RCC 7860 (cell line): ENCODE results near the gene KRTAP25-1.

Experiments used
- DNase-seq: peaks from one replicate; pipeline ENCODE4 v3.0.0-alpha.2; 2015; ENCODE audit warnings: low spot score
- FAIRE-seq: peaks from 2 replicates; lab custom pipeline; 2012; peaks lifted over from hg19 to GRCh38; lab: Jason Lieb, UNC

The KRTAP25-1 gene, protein sequence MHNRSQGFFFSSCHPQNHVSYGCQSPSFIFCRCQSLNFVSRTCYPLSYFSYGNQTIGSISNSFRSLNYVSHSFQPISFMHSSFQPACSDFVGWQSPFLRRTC

GRCh38 chr21:30289215-30289614 is at the start of gene KRTAP25-1:
KRTAP25-1 (minus strand) TSS chr21:30289514; CDS start chr21:30289490, 24 bp downstream.
- FAIRE-seq = no peak

GRCh38 chr21:30338717-30339116 is 49.4 kb upstream of the KRTAP25-1 start:
- DNase-seq = no peak
- no peak for FAIRE-seq

More at GRCh38 chr21:30289215-30289614, at the start of gene KRTAP25-1:
- DNase-seq = no peak

- no peak for DNase-seq
- FAIRE-seq = no peak
Observed at GRCh38 chr21:30337772-30338171, 48.5 kb upstream of the KRTAP25-1 start.

- no peak for DNase-seq
- FAIRE-seq = no peak
Observed at GRCh38 chr21:30337276-30337744, 48.0 kb upstream of the KRTAP25-1 start, which contains the start of gene KRTAP27-1. KRTAP27-1 (minus strand) TSS chr21:30337694; CDS start chr21:30337668, 26 bp downstream.

DNA sequence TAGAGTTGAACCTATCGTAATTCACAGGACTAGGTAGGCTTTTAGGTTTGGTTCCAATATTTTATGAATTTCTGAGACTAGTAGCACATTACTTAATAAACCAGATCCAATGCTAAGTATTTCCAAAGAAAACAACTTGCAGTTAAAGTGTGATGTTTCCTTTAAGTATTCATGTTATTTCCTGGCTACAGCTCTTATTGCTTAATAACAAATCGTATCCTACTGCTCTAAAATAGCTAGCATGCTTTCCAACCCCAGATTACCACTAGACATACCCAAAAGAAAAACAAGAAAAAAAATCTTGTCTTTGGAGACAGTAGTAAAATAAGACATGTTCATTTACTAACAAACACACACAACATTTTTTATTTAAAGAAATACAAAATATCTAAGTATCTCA is 47.3 kb upstream of the KRTAP25-1 start:
- DNase-seq (no peak), FAIRE-seq (no peak)

DNA sequence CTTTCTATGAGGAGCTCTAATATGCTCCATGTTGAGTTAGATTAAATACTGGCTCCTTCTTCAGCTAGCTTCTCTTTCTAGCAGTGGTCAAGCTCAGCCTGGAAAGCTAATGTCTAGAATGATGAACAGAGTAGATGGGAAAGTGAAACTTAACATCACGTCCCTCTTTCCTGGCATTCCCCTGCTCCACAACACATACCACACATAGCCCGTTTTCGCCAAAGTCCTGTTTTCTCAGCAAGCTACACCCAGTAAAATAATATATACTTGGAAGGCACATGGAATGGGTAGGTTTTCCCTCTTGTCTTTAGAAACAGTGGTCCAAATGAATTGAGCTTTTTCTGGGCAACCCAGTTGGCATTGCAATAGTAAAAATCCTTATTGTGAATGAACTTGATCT is 44.4 kb upstream of the KRTAP25-1 start:
- no peak for DNase-seq
- no peak for FAIRE-seq

DNA sequence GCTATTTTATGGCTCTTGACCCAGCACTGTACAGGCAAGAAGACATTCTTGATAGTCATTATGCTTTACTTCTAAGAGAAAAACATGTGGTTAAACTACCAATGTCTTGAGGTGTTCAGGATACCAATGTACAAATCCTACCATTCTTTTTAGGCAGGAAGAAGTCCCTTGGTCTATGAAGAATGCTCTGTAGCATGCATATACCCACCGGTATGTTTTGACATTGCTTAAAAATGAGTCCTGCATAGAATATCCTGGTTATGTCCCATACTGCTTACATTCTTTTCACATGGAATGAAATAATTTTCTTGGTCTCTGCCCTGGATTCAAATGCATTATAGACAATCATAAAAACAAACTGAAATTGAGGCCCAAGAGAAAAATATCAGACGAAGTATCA is 43.4 kb upstream of the KRTAP25-1 start:
- no peak for DNase-seq
- no peak for FAIRE-seq

DNA sequence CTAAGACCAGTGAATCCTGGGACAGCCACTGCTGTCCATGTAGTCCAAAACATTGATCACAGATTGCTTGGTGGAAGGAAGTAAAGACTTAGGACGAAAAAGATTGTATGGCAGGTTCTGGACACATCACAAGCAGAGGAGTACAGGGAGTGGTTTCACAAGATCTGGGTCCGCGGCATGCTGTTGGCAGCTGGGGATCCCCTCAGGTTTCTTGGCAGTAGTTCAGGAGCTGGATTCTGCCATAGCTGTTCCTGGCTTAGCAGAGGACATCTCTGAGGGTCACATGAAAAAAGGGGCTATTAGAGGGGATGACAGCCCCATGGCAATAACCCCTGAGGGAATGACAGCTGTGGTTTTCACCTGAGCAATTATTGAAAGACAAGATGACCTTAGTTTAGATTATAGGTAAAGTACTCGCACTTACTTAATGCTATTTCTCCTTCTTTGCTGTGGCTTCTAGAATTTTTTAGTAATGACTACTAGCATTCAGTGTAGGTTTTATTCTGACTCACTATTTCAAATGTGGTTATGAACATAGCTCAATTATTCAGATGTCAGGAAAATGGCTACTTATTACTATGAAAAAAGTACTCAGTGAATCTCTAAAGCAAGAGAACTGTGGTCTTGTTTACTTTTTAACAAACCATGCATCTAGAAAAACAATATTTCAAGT is 40.0 kb upstream of the KRTAP25-1 start:
- FAIRE-seq (no peak), DNase-seq (no peak)

- FAIRE-seq = no peak
- DNase-seq = no peak
Observed at GRCh38 chr21:30326390-30326789, 37.1 kb upstream of the KRTAP25-1 start.

GRCh38 chr21:30320215-30320614 is 30.9 kb upstream of the KRTAP25-1 start, which contains the start of gene KRTAP26-1:
KRTAP26-1 (minus strand) TSS chr21:30320315; CDS start chr21:30320035, 280 bp downstream.
- DNase-seq (no peak), FAIRE-seq (no peak)

- DNase-seq (no peak), FAIRE-seq (no peak)
Observed at GRCh38 chr21:30315701-30316100, 26.4 kb upstream of the KRTAP25-1 start.

DNA sequence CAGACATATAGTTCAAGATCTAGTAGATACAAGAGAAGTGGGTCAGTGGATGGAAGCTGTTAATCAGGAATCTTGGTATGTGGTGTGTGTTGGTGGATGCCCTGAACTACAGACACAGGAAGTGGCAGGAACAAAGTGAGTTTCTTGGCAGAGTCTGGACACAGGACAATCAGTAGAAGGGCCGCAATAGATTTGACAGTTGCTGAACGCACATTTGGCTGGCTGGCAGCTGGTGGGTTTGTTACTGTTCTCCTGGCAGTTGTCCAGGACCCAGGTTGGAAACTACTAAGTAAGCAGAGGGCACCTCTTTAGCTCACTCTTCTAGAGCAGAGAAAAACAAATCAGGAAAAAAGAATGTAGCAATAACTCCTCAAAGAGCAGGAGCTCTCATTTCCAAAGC is 17.6 kb upstream of the KRTAP25-1 start:
- FAIRE-seq (no peak), DNase-seq (no peak)

DNA sequence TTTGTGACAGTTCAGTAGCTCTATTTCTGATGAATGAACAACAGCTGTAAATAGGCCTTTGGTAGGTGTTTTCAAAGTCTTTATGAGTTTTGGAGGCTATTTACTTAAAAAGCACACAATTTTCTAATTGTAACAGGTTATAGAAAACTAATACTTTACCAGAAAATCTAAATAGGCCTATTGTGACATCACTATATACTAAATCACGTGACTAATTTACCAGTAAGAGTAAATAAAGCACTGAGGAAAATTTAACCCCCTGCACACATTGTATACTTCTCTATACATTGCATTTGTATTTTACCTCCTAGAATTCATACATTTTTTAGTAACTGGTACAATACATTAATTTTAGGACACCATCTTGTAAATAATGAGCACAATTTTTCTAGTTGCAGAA is 15.8 kb upstream of the KRTAP25-1 start:
- no peak for FAIRE-seq
- no peak for DNase-seq

- FAIRE-seq (no peak), DNase-seq (no peak)
Observed at GRCh38 chr21:30282850-30283249, 6.5 kb downstream of the KRTAP25-1 start, which contains the start of gene KRTAP24-1. KRTAP24-1 (minus strand) TSS chr21:30282950; CDS start chr21:30282932, 18 bp downstream.

- no peak for DNase-seq
- FAIRE-seq = no peak
Observed at GRCh38 chr21:30271611-30272010, 17.7 kb downstream of the KRTAP25-1 start.

DNA sequence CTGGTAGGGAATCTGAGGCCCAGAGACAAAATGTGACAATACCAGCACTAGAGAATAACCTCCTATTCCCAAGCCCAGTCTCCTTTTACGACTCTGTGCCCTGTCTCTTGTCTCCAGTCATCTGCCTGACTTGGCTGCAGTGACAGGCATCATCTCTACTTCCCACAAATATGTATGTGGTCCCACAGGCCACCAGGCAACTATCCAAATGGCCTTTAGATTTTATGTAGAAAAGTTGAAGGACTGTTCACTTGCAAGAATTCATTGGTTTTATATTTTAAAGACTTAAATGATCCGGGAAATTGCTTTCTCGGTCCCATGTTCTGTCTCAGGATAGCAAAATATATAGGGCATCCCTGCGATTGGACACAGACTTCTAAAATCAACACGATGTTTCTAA is 18.2 kb downstream of the KRTAP25-1 start:
- DNase-seq (no peak), FAIRE-seq (no peak)

GRCh38 chr21:30269803-30270530 is 19.3 kb downstream of the KRTAP25-1 start:
- no peak for DNase-seq
- no peak for FAIRE-seq

DNA sequence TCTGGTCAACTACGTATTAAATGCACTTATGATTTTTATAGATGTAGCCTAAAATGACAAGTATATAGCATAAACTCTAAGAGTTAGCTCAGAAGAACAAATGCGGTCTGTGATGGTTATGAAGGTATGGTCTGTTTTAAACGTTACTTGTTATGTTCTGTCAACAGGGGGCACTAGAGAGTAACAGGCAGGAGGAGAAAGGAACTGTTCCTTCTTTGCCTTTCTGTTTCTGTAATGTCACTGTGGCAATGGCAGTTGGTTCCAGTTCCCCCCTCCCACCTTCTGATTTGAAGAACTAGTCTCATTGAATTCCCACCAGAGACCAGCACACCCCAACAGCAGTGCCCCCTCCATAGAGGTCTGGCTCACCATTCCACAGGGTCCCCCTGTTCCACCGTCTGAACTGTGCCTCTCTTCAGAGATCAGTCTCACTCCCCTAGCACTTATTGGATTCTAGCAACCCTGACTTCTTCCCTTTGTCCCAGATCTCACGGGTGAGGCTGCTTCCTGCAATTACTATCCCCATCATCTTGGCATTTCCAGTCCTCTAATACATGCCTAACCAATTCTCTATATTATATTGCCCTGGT is 20.6 kb downstream of the KRTAP25-1 start:
- no peak for DNase-seq
- no peak for FAIRE-seq

DNA sequence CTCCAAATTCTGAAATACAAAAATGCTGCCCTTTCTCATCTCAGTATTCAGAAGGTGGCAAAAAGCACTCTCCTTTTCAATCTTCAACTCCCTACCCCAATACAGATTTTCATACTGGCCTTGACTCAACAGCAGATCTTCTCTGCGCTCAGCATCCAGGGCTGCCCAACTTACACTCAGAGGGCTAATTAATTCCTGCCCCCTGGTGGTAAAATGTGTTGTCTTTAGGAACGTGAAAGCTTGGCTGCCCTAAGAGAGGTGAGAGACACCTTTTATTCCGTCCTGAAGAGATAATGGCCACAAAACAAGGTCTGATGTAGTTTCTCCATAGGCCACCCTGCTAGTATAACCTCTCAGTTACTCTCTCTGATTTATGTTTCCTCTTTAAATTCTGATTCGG is 31.5 kb downstream of the KRTAP25-1 start:
- FAIRE-seq = no peak
- no peak for DNase-seq

DNA sequence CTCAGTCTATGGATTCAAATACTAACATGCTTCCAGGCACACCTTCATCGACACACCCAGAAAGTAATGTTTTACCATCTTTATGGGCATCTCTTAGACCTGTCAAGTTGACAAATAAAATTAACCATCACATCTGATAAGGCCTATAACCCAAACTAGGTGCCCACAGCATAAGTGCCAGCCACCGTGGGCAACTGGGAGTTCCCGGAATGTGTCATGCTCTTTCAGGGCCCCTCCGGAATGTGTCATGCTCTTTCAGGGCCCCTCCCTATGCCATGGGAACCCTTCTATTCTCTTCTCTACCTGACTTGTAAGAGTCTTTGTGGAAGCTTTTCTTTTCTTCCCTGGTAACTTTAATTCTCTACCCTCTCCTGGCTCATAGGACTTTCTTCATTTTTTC is 33.2 kb downstream of the KRTAP25-1 start:
- no peak for DNase-seq
- FAIRE-seq = no peak

- DNase-seq (no peak), FAIRE-seq (no peak)
Observed at GRCh38 chr21:30255679-30256078, 33.6 kb downstream of the KRTAP25-1 start.
